Activated CD4-positive, alpha-beta T cell treated with anti-CD3 and anti-CD28 coated beads, Interleukin-2, amount 50 U/mL, for 4 hours (primary cell): ENCODE data around the gene TNFAIP8.

ENCODE experiments used
- DNase-seq, 2 experiments: peaks; one replicate each; pipeline ENCODE4 v3.0.0-alpha.2; 2020

TNFAIP8 gene

GRCh38 chr5:119329666-119330065 is 26.2 kb upstream of the TNFAIP8 start:
- DNase-seq: no peak

GRCh38 chr5:119330367-119331183 is 25.2 kb upstream of the TNFAIP8 start:
- no peak for DNase-seq

DNA sequence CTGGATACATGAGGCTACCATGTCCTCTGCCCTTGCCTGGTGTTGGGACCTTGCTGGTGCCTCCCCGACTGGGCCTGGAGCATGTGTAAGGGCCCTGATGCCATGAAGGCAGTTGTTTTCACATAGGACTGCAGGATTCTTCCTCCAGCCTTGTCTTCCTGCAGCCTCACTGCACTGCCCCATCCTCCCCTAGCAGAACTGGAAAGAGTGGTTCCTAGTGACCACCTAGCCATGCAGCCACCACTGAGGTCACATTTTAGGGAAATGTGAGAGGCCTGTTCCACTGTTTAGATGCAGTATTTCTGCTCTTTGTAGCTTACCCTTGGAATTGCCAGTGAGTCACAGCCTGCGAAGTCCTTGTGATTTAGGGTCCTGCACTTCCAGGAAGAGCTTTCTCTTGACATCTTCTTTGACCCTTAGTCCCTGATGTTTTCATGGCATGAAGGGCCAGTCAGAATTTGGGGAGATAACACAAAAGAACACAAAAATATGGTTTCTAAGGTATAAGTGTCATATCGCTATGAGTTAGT is 24.2 kb upstream of the TNFAIP8 start:
- DNase-seq: no peak

DNA sequence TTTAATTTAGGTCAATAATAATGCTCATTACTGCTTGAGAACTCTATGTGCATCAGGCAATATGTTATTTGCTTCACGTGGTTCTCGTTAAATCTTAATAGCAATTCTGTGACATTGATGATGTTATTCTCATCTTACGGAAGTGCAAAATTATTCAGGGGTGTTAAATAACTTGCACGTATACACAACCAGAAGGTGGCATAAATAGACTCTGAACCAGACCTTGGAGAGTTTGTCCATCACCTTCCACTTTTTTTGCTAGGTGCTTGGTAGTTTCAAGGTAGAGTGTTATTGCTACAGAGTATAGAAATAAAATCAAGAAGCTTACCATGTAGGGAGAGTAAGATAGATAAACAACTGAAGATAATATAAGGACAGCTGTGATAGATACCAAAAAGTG is 23.6 kb upstream of the TNFAIP8 start:
- DNase-seq: no peak

DNA sequence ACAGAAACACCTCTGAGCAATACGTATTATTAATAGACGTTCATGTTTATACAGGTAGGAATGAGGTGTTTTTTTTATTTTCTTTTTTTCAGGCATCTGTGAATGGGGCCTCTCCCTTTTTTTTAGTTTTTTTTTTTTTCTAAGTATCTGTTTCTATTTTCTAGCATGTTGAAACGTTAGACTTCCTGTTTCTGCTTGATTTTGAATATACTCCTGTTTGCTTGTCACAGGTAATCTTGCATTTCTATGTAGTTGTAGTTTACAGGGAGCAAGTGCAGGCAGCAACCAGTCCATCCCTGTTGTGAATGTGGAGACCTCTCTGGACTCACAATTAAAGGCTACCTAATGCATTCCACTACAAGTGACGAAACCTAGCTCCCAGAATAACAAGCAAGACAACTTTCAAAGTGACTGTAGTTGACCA is 22.8 kb upstream of the TNFAIP8 start:
- no peak for DNase-seq

DNA sequence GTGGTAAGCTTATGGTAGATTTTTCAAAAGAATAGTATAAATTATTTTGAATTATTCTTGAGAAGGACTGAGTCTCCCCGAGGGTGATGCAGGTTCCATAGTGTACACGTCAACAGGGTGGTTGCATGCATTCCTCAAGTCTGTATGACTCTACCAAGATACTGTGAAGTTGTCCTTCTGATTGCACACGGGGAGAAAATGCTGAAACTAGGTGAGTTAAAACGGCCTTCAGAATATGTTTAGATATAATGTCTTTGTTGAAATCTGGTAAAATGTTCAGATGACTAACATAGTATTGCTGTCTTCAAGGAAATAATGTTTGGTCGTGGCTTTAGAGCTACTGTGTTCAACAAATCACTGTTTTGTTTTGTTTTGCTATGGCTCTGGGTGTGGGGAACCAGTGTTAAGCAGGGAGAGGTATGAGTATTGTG is 22.4 kb upstream of the TNFAIP8 start:
- no peak for DNase-seq

DNA sequence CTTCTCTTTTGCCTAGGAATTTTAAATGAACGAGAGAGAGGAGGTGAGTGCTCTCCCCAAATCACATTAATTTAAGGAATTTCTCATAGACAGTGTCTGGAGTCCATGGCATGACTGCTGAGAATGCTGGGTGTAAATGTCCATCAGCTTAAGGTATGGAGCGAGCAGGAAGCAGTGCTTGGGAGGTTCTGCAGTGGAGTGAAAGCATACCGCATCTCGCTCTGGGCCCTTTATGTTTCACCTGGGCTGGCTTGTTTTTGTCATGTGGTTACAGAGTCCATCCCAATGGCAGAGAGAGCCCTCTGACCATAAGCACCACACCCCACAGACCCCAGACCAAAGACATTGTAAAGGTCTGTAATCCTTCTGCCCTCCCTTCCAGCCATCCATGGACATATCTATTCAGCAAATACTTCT is 20.6 kb upstream of the TNFAIP8 start:
- DNase-seq: no peak

GRCh38 chr5:119336262-119336661 is 19.6 kb upstream of the TNFAIP8 start:
- DNase-seq: no peak

DNA sequence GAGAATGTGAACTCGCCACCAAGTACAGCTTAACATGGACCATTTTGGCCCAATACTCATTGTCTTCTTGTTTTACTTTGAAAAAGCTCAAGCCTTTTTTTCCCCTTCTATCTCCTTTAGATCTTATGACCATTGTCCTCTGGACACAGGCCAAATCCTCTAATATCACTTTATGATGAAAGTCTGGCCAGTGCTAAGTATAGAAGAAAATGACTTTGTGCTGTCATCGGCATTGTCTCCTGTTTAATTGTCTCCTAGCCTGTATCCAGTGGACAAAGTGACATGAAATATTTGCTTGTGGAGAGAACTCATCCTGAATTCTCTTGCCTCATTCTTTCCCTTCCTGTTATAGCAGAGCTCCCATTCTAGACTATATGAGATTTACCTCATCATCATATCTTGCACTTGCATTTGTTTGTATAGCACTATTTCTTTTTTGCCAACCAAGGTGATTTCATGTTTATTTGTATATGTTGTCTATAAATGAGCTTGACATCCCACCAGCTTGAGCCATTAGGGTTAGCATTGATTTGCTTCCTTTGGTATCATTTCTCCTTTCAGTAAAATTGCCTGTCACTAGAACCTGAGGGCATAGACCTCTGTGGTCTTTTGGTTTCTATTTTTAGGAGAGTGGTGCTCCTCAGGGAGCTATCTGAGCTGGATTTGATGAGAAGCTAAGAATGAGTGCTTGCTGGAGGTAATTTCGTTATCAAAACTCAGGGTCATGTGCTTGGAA is 18.8 kb upstream of the TNFAIP8 start:
- DNase-seq: no peak

GRCh38 chr5:119338326-119338946 is 17.4 kb upstream of the TNFAIP8 start:
- no peak for DNase-seq

DNA sequence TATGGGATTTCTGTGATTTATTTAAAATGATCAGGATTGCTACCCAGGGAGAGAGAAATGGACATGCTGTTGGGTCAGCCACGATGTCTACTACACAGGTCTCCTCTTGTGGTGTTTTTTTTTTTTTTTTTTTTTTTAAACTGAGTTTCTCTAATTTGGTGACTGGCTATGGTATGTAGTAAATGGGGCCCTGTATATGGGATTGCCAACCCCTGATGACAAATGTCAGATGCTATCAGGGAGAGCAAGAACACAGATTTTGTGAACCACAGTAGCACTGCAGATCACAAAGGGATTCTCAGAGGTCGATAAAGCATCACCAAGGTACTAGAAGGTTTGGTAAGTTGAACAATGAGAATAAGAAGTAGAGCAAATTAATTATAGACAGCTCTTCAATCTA is 16.5 kb upstream of the TNFAIP8 start:
- no peak for DNase-seq

GRCh38 chr5:119339965-119340364 is 15.9 kb upstream of the TNFAIP8 start:
- no peak for DNase-seq

GRCh38 chr5:119340597-119341218 is 15.1 kb upstream of the TNFAIP8 start:
- no peak for DNase-seq

- DNase-seq: no peak
Measured at GRCh38 chr5:119341452-119342349, 14.1 kb upstream of the TNFAIP8 start.

- no peak for DNase-seq
Measured at GRCh38 chr5:119342406-119342805, 13.4 kb upstream of the TNFAIP8 start.

DNA sequence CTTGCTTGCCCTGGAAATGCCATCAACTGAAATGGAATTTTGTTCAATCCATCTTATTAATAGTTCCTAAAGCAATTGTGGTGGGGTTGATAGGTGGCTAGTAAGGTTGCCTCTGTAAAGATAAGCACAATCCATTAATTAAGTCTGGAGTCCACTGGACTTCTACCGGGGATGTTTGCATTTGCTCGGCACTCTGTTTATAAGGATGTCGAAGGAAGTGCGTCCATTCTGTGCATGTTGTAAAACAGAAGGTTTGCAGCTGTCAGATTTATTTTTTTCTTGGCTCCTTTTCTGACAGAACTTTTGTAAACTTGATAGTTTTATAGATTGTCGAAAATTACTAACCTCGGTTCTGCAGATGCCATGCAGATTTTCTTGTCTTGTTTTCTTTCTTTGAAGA is 12.8 kb upstream of the TNFAIP8 start:
- DNase-seq: no peak

- peak; percentile 50 to 61 for DNase-seq
Measured at GRCh38 chr5:119343766-119344165, 12.1 kb upstream of the TNFAIP8 start.

- DNase-seq: no peak
Measured at GRCh38 chr5:119344231-119344630, 11.6 kb upstream of the TNFAIP8 start.

DNA sequence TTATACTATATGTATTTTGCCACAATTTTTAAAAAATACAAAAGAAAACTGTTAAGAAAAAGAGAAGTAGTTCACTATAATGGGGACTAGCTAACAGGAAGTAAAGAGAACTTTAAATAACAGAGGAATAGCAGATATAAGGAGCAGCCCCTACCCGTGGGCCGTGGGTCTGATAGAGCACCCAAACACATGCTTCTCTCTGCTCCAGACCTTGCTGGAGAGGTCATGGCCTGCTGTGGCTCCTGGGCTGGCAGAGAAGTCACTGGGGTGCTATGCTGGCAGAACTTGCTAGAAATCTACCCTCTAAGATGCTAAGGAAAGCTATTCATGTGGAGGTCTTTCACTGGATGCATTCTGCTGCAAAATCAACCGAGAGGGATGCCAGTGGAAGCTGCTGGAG is 10.0 kb upstream of the TNFAIP8 start:
- no peak for DNase-seq

GRCh38 chr5:119346394-119346793 is 9.4 kb upstream of the TNFAIP8 start:
- DNase-seq: no peak

DNA sequence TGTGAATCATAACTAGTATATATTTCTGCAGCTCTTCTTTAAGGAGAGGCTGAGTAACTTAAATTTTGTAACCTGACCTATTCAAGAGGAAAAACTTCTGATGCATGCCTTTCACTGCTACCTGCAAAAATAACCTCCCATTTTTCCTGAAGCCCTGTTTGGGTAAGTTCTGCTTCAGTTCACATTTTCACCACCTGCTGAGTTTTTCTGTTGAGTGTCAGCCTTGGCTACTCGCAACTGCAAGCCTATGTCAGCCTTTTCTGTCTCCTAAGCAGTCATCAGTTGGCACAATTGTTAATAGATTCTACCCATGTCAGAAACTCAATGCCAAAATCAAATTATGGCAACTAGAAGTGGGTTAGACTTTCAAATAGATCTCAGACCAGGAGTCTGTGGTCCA is 8.2 kb upstream of the TNFAIP8 start:
- DNase-seq: no peak

- no peak for DNase-seq
Measured at GRCh38 chr5:119347991-119348390, 7.8 kb upstream of the TNFAIP8 start.
